Measurements from ENCODE around the gene DCP1B.

- TF ChIP-seq CTCF (IDR thresholded peaks at IDR 0.05; ENCODE audit: insufficient read depth, low read length, poor library complexity, severe bottlenecking): no peak
- TF ChIP-seq EZH2phosphoT487 (conservative IDR thresholded peaks at IDR 0.05; ENCODE audit: low read length): no peak
These were observed 9.7 kb downstream of the DCP1B start for GRCh38 chr12:1994429-1995143.

All from SU-DHL-6 (cell line).